ENCODE data around the gene CENPI.
"Not testable (repeated sequence)": the region's sequence is repeated elsewhere in the genome, so short reads cannot be mapped to it uniquely, and the experiment has no call there.

CENPI gene

GRCh38 chrX:101097546-101098453 is at the start of gene CENPI:
Gene CENPI, plus strand, starts transcription at chrX:101098204. Its CDS starts 2,867 bp downstream, at chrX:101101071.
- peak; percentile 77 for DNase-seq

- no peak for DNase-seq
These were observed 46.9 kb upstream of the CENPI start for GRCh38 chrX:101051153-101051548.

- peak; percentile 76 for DNase-seq
These were observed 46.3 kb upstream of the CENPI start, which contains the start of gene TRMT2B for GRCh38 chrX:101051549-101052302. Gene TRMT2B, minus strand, starts transcription at chrX:101052111. Its CDS starts 9,822 bp downstream, at chrX:101042289.

- DNase-seq: not testable (repeated sequence)
These were observed 41.5 kb upstream of the CENPI start for GRCh38 chrX:101056551-101056950.

GRCh38 chrX:101057093-101057714 is 40.8 kb upstream of the CENPI start:
- DNase-seq: peak; percentile 13

- no peak for DNase-seq
These were observed 35.8 kb upstream of the CENPI start for GRCh38 chrX:101062176-101062575.

- DNase-seq: no peak
These were observed 26.4 kb upstream of the CENPI start for GRCh38 chrX:101071582-101071981.

- no peak for DNase-seq
These were observed 19.0 kb upstream of the CENPI start, which contains the start of gene TMEM35A for GRCh38 chrX:101078716-101079598. Gene TMEM35A, plus strand, starts transcription at chrX:101078879. Its CDS starts 124 bp downstream, at chrX:101079003.

- no peak for DNase-seq
These were observed 18.2 kb upstream of the CENPI start for GRCh38 chrX:101079736-101080270.

- DNase-seq: no peak
These were observed 17.5 kb upstream of the CENPI start for GRCh38 chrX:101080326-101081124.

GRCh38 chrX:101081231-101081630 is 16.8 kb upstream of the CENPI start:
- no peak for DNase-seq

- DNase-seq: no peak
These were observed 6.2 kb upstream of the CENPI start for GRCh38 chrX:101091817-101092216.

- DNase-seq: no peak
These were observed 10.3 kb downstream of the CENPI start for GRCh38 chrX:101108284-101108683.

- no peak for DNase-seq
These were observed 19.7 kb downstream of the CENPI start for GRCh38 chrX:101117701-101118100.

GRCh38 chrX:101136235-101136634 is 38.2 kb downstream of the CENPI start:
- DNase-seq: no peak

Data from GF-D8 (cell line).